Prostate gland (tissue), 2 donors: ENCODE measurements around the gene BTBD2.

Experiments
- CTCF ChIP-seq, 4 experiments: fragments of 200-600 bp in 2 of 4; fragments of 450-650 bp in 2 of 4; sonication (generic) in 2 of 4; IDR thresholded peaks; 1 replicate in 3 of 4; 2 replicates in 1 of 4; pipeline ENCODE4 v1.5.1; 2016 to 2019; ENCODE audit warnings: antibody characterized with exemption in 4 of 4, mild to moderate bottlenecking in 2 of 4, moderate library complexity in 2 of 4
- POLR2A ChIP-seq: fragments of 450-650 bp; IDR thresholded peaks from one replicate; pipeline ENCODE4 v1.6.1; 2016; ENCODE audit warnings: antibody characterized with exemption, mild to moderate bottlenecking
- POLR2AphosphoS5 ChIP-seq: sonication (generic); formaldehyde crosslinking; IDR thresholded peaks from one replicate; pipeline ENCODE4 v1.6.1; 2017; ENCODE audit warnings: antibody characterized with exemption

GRCh38 chr19:2012941-2013682 lies 2.4 kb downstream of the BTBD2 start:
- TF ChIP-seq CTCF (IDR thresholded peaks at IDR 0.05) (no peak), POLR2AphosphoS5 (no peak), POLR2A (no peak)
